Lung (tissue), 12 donors: ENCODE data around the gene LARP4B. TPM values are rescaled to one million over a fixed set of nuclear protein-coding genes. Genes with fewer than 3 reads are reported as not detected.

ENCODE experiments used
- ATAC-seq: fragments of 200-7000 bp; cut with Tn5 transposase; one replicate; pipeline ENCODE4 v1.9.1; 2020; ENCODE audit warnings: moderate number of reproducible peaks; ENCODE audit not compliant: insufficient read depth, low FRiP score
- DNase-seq, 3 donors: peaks; one replicate each; pipeline ENCODE4 v3.0.0-alpha.2; 2013 to 2017
- H3K27ac ChIP-seq, 2 donors: one replicate each; pipeline ENCODE4 v1.5.1; 2013; ENCODE audit warnings: mild to moderate bottlenecking in 2 of 2, moderate library complexity in 2 of 2, control low read depth in 1 of 2, inconsistent platforms in 1 of 2, low read depth in 1 of 2, low read length in 1 of 2
- H3K27me3 ChIP-seq, 3 donors: one replicate each; pipeline ENCODE4 v1.5.1; 2013; ENCODE audit warnings: low read length in 2 of 3; ENCODE audit not compliant: control insufficient read depth in 3 of 3, insufficient read depth in 3 of 3
- H3K36me3 ChIP-seq, 4 donors: one replicate each; pipeline ENCODE4 v1.5.1; 2013; ENCODE audit warnings: low read length in 4 of 4, mild to moderate bottlenecking in 1 of 4, moderate library complexity in 1 of 4; ENCODE audit not compliant: control insufficient read depth in 4 of 4, insufficient read depth in 4 of 4
- H3K4me1 ChIP-seq, 5 donors: one replicate each; pipeline ENCODE4 v1.5.1; 2013; ENCODE audit warnings: low read length in 5 of 5, mild to moderate bottlenecking in 2 of 5, moderate library complexity in 1 of 5; ENCODE audit not compliant: control insufficient read depth in 5 of 5, insufficient read depth in 5 of 5
- H3K4me3 ChIP-seq: one replicate; pipeline ENCODE4 v1.5.1; 2013; ENCODE audit warnings: mild to moderate bottlenecking, control low read depth, moderate library complexity
- H3K9ac ChIP-seq, 2 donors: one replicate each; pipeline ENCODE4 v1.5.1; 2013; ENCODE audit warnings: low read length in 2 of 2, control low read depth in 1 of 2; ENCODE audit not compliant: insufficient read depth in 1 of 2
- H3K9me3 ChIP-seq, 4 donors: one replicate each; pipeline ENCODE4 v1.5.1; 2013; ENCODE audit warnings: low read length in 3 of 4, mild to moderate bottlenecking in 1 of 4, moderate library complexity in 1 of 4; ENCODE audit not compliant: control insufficient read depth in 4 of 4, insufficient read depth in 3 of 4
- CTCF ChIP-seq: IDR thresholded peaks from 2 replicates; pipeline ENCODE4 v1.5.1; 2012; ENCODE audit warnings: mild to moderate bottlenecking; ENCODE audit errors: control extremely low read depth, extremely low read depth
- WGBS, 2 donors: extraction: QIAGEN DNeasy Blood & Tissue Kit; methylation state at CpG; one replicate each; pipeline ENCODE4 v1.1.7; 2013; 5-methylcytosine and 5-hydroxymethylcytosine counted together
- polyA plus RNA-seq, 2 donors: library from polyadenylated mRNA; stranded (reverse); fragments of 200-250 nt; gene quantifications; one replicate each; pipeline ENCODE4 v1.2.1, GENCODE V29; 2013
- total RNA-seq, 2 donors: library from RNA; depleted of rRNA in 1 of 2; stranded (reverse); fragments of >200 nt in 1 of 2; gene quantifications; one replicate each; pipeline ENCODE4 v1.2.1, GENCODE V29; 2014 to 2021
- donor health status: control.
- donor health status: control.
- donor health status: Bipolar disorder and iron deficiency.
- donor health status: healthy.
- donor health status: DM: yes; HTN: yes; CAD: no.

The LARP4B gene
- total and polyA plus RNA-seq, 4 donors, result 24.7 to 133 (median 66.9) TPM

- Histone ChIP-seq H3K36me3 (no peaks in the 10 kb centered on the region), H3K9ac (no peak overlapping the region), H3K9me3 (no peaks in the 10 kb centered on the region), H3K27ac (no peak overlapping the region), H3K27me3 (no peaks in the 10 kb centered on the region), H3K4me1 (peaks cover 0 to 6% (median 0%) of the 10 kb centered on the region in 5 donors), H3K4me3 (no peak overlapping the region)
- no peak for TF ChIP-seq CTCF
- DNase-seq, result no peak
- no peak for ATAC-seq
- WGBS, 2 donors, result 95 to 97% methylated on average over 10 of the region's 10 CpGs
Measured at GRCh38 chr10:947881-948280, 16.4 kb upstream of the LARP4B start.

DNA sequence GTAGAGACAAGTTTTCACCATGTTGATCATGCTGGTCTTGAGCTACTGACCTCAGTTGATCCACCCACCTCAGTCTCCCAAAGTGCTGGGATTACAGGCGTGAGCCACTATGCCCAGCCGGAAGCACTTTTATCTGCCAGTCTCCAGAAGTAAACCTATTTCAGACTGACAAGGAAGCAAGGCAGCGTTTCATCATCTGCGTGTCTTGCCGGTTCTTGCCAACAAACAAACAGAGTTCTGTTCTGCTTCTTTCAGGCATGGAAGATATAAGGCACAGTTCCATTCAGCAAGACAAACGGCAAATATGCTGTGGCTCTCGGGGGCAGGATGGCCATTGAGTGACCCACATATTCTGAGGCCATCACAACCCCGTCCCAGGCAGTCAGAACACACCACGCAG is 15.5 kb upstream of the LARP4B start:
- no peaks in the 10 kb centered on the region for H3K36me3 ChIP-seq
- H3K27me3 ChIP-seq, result no peaks in the 10 kb centered on the region
- H3K27ac ChIP-seq, result no peak overlapping the region
- H3K4me1 ChIP-seq, result peaks cover 0 to 6% (median 0%) of the 10 kb centered on the region in 5 donors
- 69 to 83% methylated on average over 9 of the region's 9 CpGs for WGBS, 2 donors
- no peak overlapping the region for H3K9ac ChIP-seq
- ATAC-seq (no peak), DNase-seq (no peak)
- no peak for TF ChIP-seq CTCF
- no peaks in the 10 kb centered on the region for H3K9me3 ChIP-seq
- H3K4me3 ChIP-seq, result no peak overlapping the region

- Histone ChIP-seq H3K27me3 (no peaks in the 10 kb centered on the region), H3K27ac (no peak overlapping the region), H3K4me3 (no peak overlapping the region), H3K36me3 (no peaks in the 10 kb centered on the region), H3K4me1 (peaks cover 0 to 6% (median 0%) of the 10 kb centered on the region in 5 donors), H3K9ac (no peak overlapping the region), H3K9me3 (no peaks in the 10 kb centered on the region)
- no peak for DNase-seq
- no peak for TF ChIP-seq CTCF
- WGBS, 2 donors, result 93 to 94% methylated on average over 6 of the region's 6 CpGs
- ATAC-seq, result no peak
Measured at GRCh38 chr10:945778-946177, 14.3 kb upstream of the LARP4B start.

DNA sequence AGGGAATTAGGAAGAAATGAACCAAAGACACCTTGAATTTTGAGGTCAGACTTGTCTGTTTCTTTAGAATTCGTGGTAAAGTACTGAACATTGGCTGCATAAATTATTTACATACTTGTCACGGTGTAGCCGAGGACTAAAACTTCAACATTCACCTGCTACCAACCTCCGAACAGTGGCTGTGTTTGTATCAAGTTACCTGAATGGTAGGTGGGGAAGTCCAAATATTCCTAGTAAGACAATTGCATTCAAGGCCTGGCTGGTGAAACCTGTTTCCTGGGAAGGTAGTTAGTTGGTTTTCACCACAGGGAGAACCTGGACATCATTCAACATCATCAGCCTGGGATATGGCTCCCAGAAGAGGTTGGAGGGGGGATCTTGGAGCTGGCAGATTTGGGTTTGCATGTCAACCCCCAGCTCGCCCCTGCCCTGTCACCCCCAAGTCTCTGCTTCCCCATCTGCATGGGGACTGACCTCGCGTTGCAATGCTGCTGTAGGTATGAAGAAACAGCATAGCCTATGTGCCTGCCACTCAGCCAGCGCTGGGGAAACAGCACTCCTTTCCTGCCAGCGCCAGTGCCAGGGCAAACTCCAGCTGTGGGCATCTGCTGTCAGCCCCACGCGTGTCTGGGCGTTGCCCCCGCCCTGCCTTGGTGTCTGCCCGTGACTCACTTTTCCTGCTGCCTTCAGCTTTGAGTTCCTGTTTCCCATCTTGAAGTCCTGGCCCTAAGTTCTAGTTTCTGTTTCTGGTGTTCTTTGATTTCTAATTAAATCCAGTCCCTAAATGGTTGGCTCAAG is 12.7 kb upstream of the LARP4B start:
- WGBS, 2 donors, result 35 to 56% methylated on average over 14 of the region's 14 CpGs
- Histone ChIP-seq H3K27ac (peak overlapping the region in 1 of 2 donors; percentile 17), H3K36me3 (no peaks in the 10 kb centered on the region), H3K9ac (no peak overlapping the region), H3K4me1 (peaks cover 0 to 5% (median 0%) of the 10 kb centered on the region in 5 donors), H3K4me3 (no peak overlapping the region), H3K27me3 (no peaks in the 10 kb centered on the region), H3K9me3 (no peaks in the 10 kb centered on the region)
- ATAC-seq (peak; percentile 61), DNase-seq (peak in 2 of 3 donors; percentile 34 to 58)
- TF ChIP-seq CTCF, result no peak
